ENCODE results near the gene FGFR4. TPM values are rescaled to one million over a fixed set of nuclear protein-coding genes. Genes with fewer than 3 reads are reported as not detected.

FGFR4 gene
- total RNA-seq, 4 donors from 2014 or later = 1.8 to 12.2 (median 5.4) TPM

- H3K27me3 ChIP-seq = no peaks in the 10 kb centered on the region
- H3K27ac ChIP-seq = no peak overlapping the region
- no peak for TF ChIP-seq EP300 (IDR thresholded peaks at IDR 0.05)
- TF ChIP-seq POLR2AphosphoS5 (IDR thresholded peaks at IDR 0.05) = no peak
- TF ChIP-seq POLR2A (IDR thresholded peaks at IDR 0.05) = no peak
- TF ChIP-seq CTCF (IDR thresholded peaks at IDR 0.05) = no peak
- peaks cover 25% of the 10 kb centered on the region for H3K4me1 ChIP-seq
- H3K9me3 ChIP-seq = no peaks in the 10 kb centered on the region
- 38% methylated on average over 1 of the region's 2 CpGs for WGBS
- no peak overlapping the region for H3K4me3 ChIP-seq
- H3K36me3 ChIP-seq = peaks cover 5% of the 10 kb centered on the region
- DNase-seq (ENCODE audit: low spot score in 2 of 2) = no peak
Measured at GRCh38 chr5:177131019-177131320, 44.3 kb downstream of the FGFR4 start.

GRCh38 chr5:177131352-177132135 lies 44.8 kb downstream of the FGFR4 start:
- Histone ChIP-seq H3K36me3 (peaks cover 8% of the 10 kb centered on the region), H3K27ac (peak overlapping the region; percentile 92), H3K27me3 (no peaks in the 10 kb centered on the region), H3K9me3 (no peaks in the 10 kb centered on the region), H3K4me3 (peak overlapping the region; percentile 86), H3K4me1 (peaks cover 31% of the 10 kb centered on the region)
- peak in 1 of 2 donors; percentile 67 for DNase-seq (ENCODE audit: low spot score in 2 of 2)
- WGBS = 92% methylated on average over 30 of the region's 31 CpGs
- TF ChIP-seq POLR2A (IDR thresholded peaks at IDR 0.05) (no peak), EP300 (IDR thresholded peaks at IDR 0.05) (no peak), POLR2AphosphoS5 (IDR thresholded peaks at IDR 0.05) (no peak), CTCF (IDR thresholded peaks at IDR 0.05) (no peak)

GRCh38 chr5:177132136-177133095 lies 45.7 kb downstream of the FGFR4 start:
- peaks cover 10% of the 10 kb centered on the region for H3K36me3 ChIP-seq
- peak overlapping the region; percentile 92 for H3K27ac ChIP-seq
- H3K4me1 ChIP-seq = peaks cover 40% of the 10 kb centered on the region
- no peaks in the 10 kb centered on the region for H3K27me3 ChIP-seq
- no peaks in the 10 kb centered on the region for H3K9me3 ChIP-seq
- TF ChIP-seq POLR2AphosphoS5 (IDR thresholded peaks at IDR 0.05) (no peak), CTCF (IDR thresholded peaks at IDR 0.05) (no peak), EP300 (IDR thresholded peaks at IDR 0.05) (no peak), POLR2A (IDR thresholded peaks at IDR 0.05) (no peak)
- H3K4me3 ChIP-seq = peak overlapping the region; percentile 86
- WGBS = 80% methylated on average over 7 of the region's 100 CpGs
- peak in 1 of 2 donors; percentile 65 for DNase-seq (ENCODE audit: low spot score in 2 of 2)

- Histone ChIP-seq H3K27ac (peak within 1 kb of the TSS; percentile 92), H3K9me3 (no peaks in the 10 kb centered on the region), H3K4me3 (peak within 1 kb of the TSS; percentile 86), H3K27me3 (no peaks in the 10 kb centered on the region), H3K4me1 (peaks cover 47% of the 10 kb centered on the region), H3K36me3 (peaks cover 17% of the 10 kb centered on the region)
- WGBS = no CpG with 5 or more reads among the region's 93 CpGs
- DNase-seq (ENCODE audit: low spot score in 2 of 2) = peak; percentile 86 to 89
- TF ChIP-seq CTCF (IDR thresholded peaks at IDR 0.05) = no peak
- peak in 1 of 3 donors; percentile 5 for TF ChIP-seq POLR2AphosphoS5 (IDR thresholded peaks at IDR 0.05)
- peak in 1 of 2 donors; percentile 72 for TF ChIP-seq POLR2A (IDR thresholded peaks at IDR 0.05)
- TF ChIP-seq EP300 (IDR thresholded peaks at IDR 0.05) = no peak
Measured at GRCh38 chr5:177133096-177133852, 46.6 kb downstream of the FGFR4 start, which contains the start of gene NSD1. NSD1 (plus strand) TSS chr5:177133773; CDS start chr5:177135104, 1,331 bp downstream.

Measured in suprapubic skin (tissue), 4 donors.